Hematopoietic multipotent progenitor cell treated with erythropoietin and hydrocortisone succinate and interleukin-3 and kit ligand, for 6 days (in vitro differentiated cells): ENCODE data around the gene STK32B.
"Not testable (repeated sequence)": the region's sequence is repeated elsewhere in the genome, so short reads cannot be mapped to it uniquely, and the experiment has no call there.

ENCODE experiments used
- DNase-seq: peaks from one replicate; pipeline ENCODE4 v3.0.0-alpha.2; 2015

STK32B gene

GRCh38 chr4:5030927-5031326 is 20.4 kb upstream of the STK32B start:
- no peak for DNase-seq

GRCh38 chr4:5032813-5033212 is 18.5 kb upstream of the STK32B start:
- DNase-seq: peak; percentile 37

- DNase-seq: peak; percentile 52
These were observed 17.9 kb upstream of the STK32B start for GRCh38 chr4:5033281-5033841.

GRCh38 chr4:5034206-5034605 is 17.1 kb upstream of the STK32B start:
- DNase-seq: no peak

- peak; percentile 95 for DNase-seq
These were observed 15.0 kb upstream of the STK32B start for GRCh38 chr4:5036239-5036638.

- peak; percentile 89 for DNase-seq
These were observed 13.4 kb upstream of the STK32B start for GRCh38 chr4:5037553-5038551.

GRCh38 chr4:5039800-5040199 is 11.5 kb upstream of the STK32B start:
- DNase-seq: no peak

- DNase-seq: peak; percentile 57
These were observed 10.2 kb upstream of the STK32B start for GRCh38 chr4:5040856-5041620.

GRCh38 chr4:5041699-5042098 is 9.6 kb upstream of the STK32B start:
- peak; percentile 82 for DNase-seq

- no peak for DNase-seq
These were observed 7.7 kb upstream of the STK32B start for GRCh38 chr4:5043579-5043978.

GRCh38 chr4:5044341-5044740 is 6.9 kb upstream of the STK32B start:
- no peak for DNase-seq

- DNase-seq: peak; percentile 64
These were observed 6.2 kb upstream of the STK32B start for GRCh38 chr4:5045097-5045496.

- DNase-seq: no peak
These were observed 2.6 kb upstream of the STK32B start for GRCh38 chr4:5048721-5049120.

- DNase-seq: peak; percentile 91
These were observed 581 bp upstream of the STK32B start for GRCh38 chr4:5050520-5051277.

- no peak for DNase-seq
These were observed 973 bp downstream of the STK32B start for GRCh38 chr4:5052204-5052702.

- no peak for DNase-seq
These were observed 1.6 kb downstream of the STK32B start for GRCh38 chr4:5052726-5053425.

- DNase-seq: no peak
These were observed 3.3 kb downstream of the STK32B start for GRCh38 chr4:5054532-5054931.

- DNase-seq: no peak
These were observed 4.1 kb downstream of the STK32B start for GRCh38 chr4:5055411-5055810.

- DNase-seq: no peak
These were observed 14.8 kb downstream of the STK32B start for GRCh38 chr4:5066101-5066500.

- not testable (repeated sequence) for DNase-seq
These were observed 15.7 kb downstream of the STK32B start for GRCh38 chr4:5066968-5067367.

- no peak for DNase-seq
These were observed 16.6 kb downstream of the STK32B start for GRCh38 chr4:5067908-5068307.

GRCh38 chr4:5069901-5070300 is 18.6 kb downstream of the STK32B start:
- DNase-seq: no peak
